IMR-90 (cell line): ENCODE measurements around the gene CEP76. TPM values are rescaled to one million over a fixed set of nuclear protein-coding genes. Genes with fewer than 3 reads are reported as not detected.

Experiments used
- ATAC-seq: fragments of 200-7000 bp; cut with Tn5 transposase; 2 replicates; pipeline ENCODE4 v1.9.1; 2020; ENCODE audit warnings: low read depth, mild to moderate bottlenecking, moderate library complexity
- BruUV-seq: library from RNA; stranded (reverse); fragments of 400-500 nt; replicated peaks from 2 replicates; lab custom pipeline; 2021; lab: Mats Ljungman, UMichigan
- CTCF ChIA-PET: fragments of 300-600 bp; formaldehyde crosslinking; extraction: SDS; loops from one replicate; lab custom pipeline; 2021; ENCODE audit warnings: antibody characterized with exemption; lab: Yijun Ruan, JAX
- POLR2A ChIA-PET: fragments of 300-600 bp; sonication (Branson Sonifier 250); formaldehyde crosslinking; loops from one replicate; lab custom pipeline; 2022; ENCODE audit warnings: antibody characterized with exemption; ENCODE audit not compliant: unreplicated experiment; lab: Charles Lee
- DNase-seq: peaks from one replicate; pipeline ENCODE4 v3.0.0; 2013
- H2AFZ ChIP-seq: replicated peaks from 2 replicates; pipeline ENCODE3; 2013; ENCODE audit warnings: low read length, mild to moderate bottlenecking; ENCODE audit not compliant: poor library complexity
- H2AK5ac ChIP-seq: 2 replicates; pipeline ENCODE4 v1.6.1; 2013; ENCODE audit warnings: low read depth, low read length, inconsistent platforms
- H2AK9ac ChIP-seq: replicated peaks from 2 replicates; pipeline ENCODE3; 2013; ENCODE audit warnings: mild to moderate bottlenecking, low read depth, low read length, moderate library complexity; ENCODE audit not compliant: poor library complexity
- H2BK120ac ChIP-seq: 2 replicates; pipeline ENCODE4 v1.6.1; 2013; ENCODE audit warnings: low read depth, low read length, inconsistent platforms
- H2BK15ac ChIP-seq: 3 replicates; pipeline ENCODE4 v1.6.1; 2013; ENCODE audit warnings: low read depth, low read length, inconsistent platforms
- H2BK20ac ChIP-seq: 2 replicates; pipeline ENCODE4 v1.6.1; 2013; ENCODE audit warnings: low read depth, mild to moderate bottlenecking, inconsistent platforms, low read length, moderate library complexity
- H2BK5ac ChIP-seq: 2 replicates; pipeline ENCODE4 v1.6.1; 2013; ENCODE audit warnings: mild to moderate bottlenecking, low read depth, low read length, inconsistent platforms; ENCODE audit not compliant: poor library complexity, severe bottlenecking
- H3K14ac ChIP-seq: replicated peaks from 2 replicates; pipeline ENCODE4 v1.6.1; 2013; ENCODE audit warnings: low read depth, low read length, inconsistent platforms
- H3K18ac ChIP-seq: 2 replicates; pipeline ENCODE4 v1.6.1; 2013; ENCODE audit warnings: low read depth, low read length, control low read depth
- H3K23ac ChIP-seq: 2 replicates; pipeline ENCODE4 v1.6.1; 2013; ENCODE audit warnings: low read depth, low read length, inconsistent platforms
- H3K27ac ChIP-seq: 2 replicates; pipeline ENCODE4 v1.5.1; 2013; ENCODE audit warnings: mild to moderate bottlenecking, control low read depth, low read length; ENCODE audit not compliant: insufficient read depth
- H3K27me3 ChIP-seq: 2 replicates; pipeline ENCODE4 v1.6.1; 2013; ENCODE audit warnings: low read length; ENCODE audit not compliant: control insufficient read depth, insufficient read depth
- H3K36me3 ChIP-seq: 2 replicates; pipeline ENCODE4 v1.6.1; 2013; ENCODE audit warnings: low read length, mixed read lengths; ENCODE audit not compliant: control insufficient read depth, insufficient read depth
- H3K4ac ChIP-seq: 2 replicates; pipeline ENCODE4 v1.6.1; 2013; ENCODE audit warnings: low read depth, low read length, inconsistent platforms
- H3K4me1 ChIP-seq: 2 replicates; pipeline ENCODE4 v1.6.1; 2013; ENCODE audit warnings: low read length, mixed read lengths; ENCODE audit not compliant: control insufficient read depth, insufficient read depth
- H3K4me2 ChIP-seq: 2 replicates; pipeline ENCODE4 v1.6.1; 2013; ENCODE audit warnings: low read depth, mild to moderate bottlenecking, control low read depth, low read length, moderate library complexity
- H3K4me3 ChIP-seq: 2 replicates; pipeline ENCODE4 v1.5.1; 2013; ENCODE audit warnings: low read depth, mild to moderate bottlenecking, control low read depth, low read length, moderate library complexity; ENCODE audit not compliant: insufficient read depth
- H3K56ac ChIP-seq: 2 replicates; pipeline ENCODE4 v1.6.1; 2013; ENCODE audit warnings: low read length, inconsistent platforms; ENCODE audit not compliant: insufficient read depth; ENCODE audit errors: extremely low read depth
- H3K79me1 ChIP-seq, 2 experiments: 2 replicates each; pipeline ENCODE4 v1.6.1; 2013; ENCODE audit warnings: low read length in 2 of 2, inconsistent platforms in 1 of 2, low read depth in 1 of 2
- H3K9ac ChIP-seq: 2 replicates; pipeline ENCODE4 v1.6.1; 2013; ENCODE audit warnings: low read depth, low read length, control low read depth
- H3K9me1 ChIP-seq: 2 replicates; pipeline ENCODE4 v1.6.1; 2013; ENCODE audit warnings: low read length, inconsistent platforms; ENCODE audit not compliant: insufficient read depth
- H3K9me3 ChIP-seq: 2 replicates; pipeline ENCODE4 v1.6.1; 2013; ENCODE audit warnings: low read length; ENCODE audit not compliant: control insufficient read depth, insufficient read depth
- H4K20me1 ChIP-seq: 2 replicates; pipeline ENCODE4 v1.6.1; 2013; ENCODE audit warnings: low read length, inconsistent platforms; ENCODE audit not compliant: insufficient read depth
- H4K5ac ChIP-seq: 2 replicates; pipeline ENCODE4 v1.6.1; 2013; ENCODE audit warnings: mild to moderate bottlenecking, low read depth, low read length, control low read depth
- H4K8ac ChIP-seq, 2 experiments: 2 replicates each; pipeline ENCODE4 v1.6.1; 2013; ENCODE audit warnings: low read depth in 2 of 2, low read length in 2 of 2, control low read depth in 1 of 2, inconsistent platforms in 1 of 2
- H4K91ac ChIP-seq: 2 replicates; pipeline ENCODE4 v1.6.1; 2013; ENCODE audit warnings: low read depth, low read length, inconsistent platforms; ENCODE audit not compliant: insufficient read depth
- BHLHE40 ChIP-seq: fragments of 150-350 bp; IDR thresholded peaks from 2 replicates; pipeline ENCODE4 v1.6.1; 2016; ENCODE audit warnings: mild to moderate bottlenecking, low read depth, low read length
- WGBS, 2 experiments: methylation state at CpG; one replicate each; pipeline versions ENCODE4 v1.1.5 to v1.1.7; 2013; ENCODE audit warnings: missing lambda C conversion rate in 2 of 2; ENCODE audit not compliant: insufficient read length in 1 of 2; ENCODE audit errors: extremely low coverage in 2 of 2; 5-methylcytosine and 5-hydroxymethylcytosine counted together
- dilution Hi-C: fragments of 300-500 bp; cut with HindIII; formaldehyde crosslinking; loops from one replicate; pipeline ENCODE4 v1.14.3; 2018; ENCODE audit warnings: low sequenced_read_pairs; ENCODE audit not compliant: unreplicated experiment
- in situ Hi-C: fragments of 300-500 bp; cut with MboI; formaldehyde crosslinking; loops from 3 replicates; pipeline ENCODE4 v1.14.3; 2019; ENCODE audit warnings: low sequenced_read_pairs, inconsistent platforms, mixed read lengths
- intact Hi-C: fragments of 100-400 bp; cut with micrococcal nuclease; formaldehyde crosslinking; loops from 2 replicates; pipeline ENCODE4 v1.10.0; 2022
- polyA plus RNA-seq, 3 experiments: library from polyadenylated mRNA; depleted of rRNA; stranded (reverse); fragments of >200 nt; gene quantifications; 2 replicates each; pipeline ENCODE4 v1.2.3, GENCODE V29; 2012; ENCODE audit warnings: low replicate concordance in 1 of 3
- total RNA-seq: library from RNA; depleted of rRNA; stranded (reverse); fragments of >200 nt; gene quantifications from 2 replicates; pipeline ENCODE4 v1.2.3, GENCODE V29; 2012

CEP76 gene
- total and polyA plus RNA-seq, 2 of the 4 experiments (the other 2 are of a cell fraction) = 5.1 to 8.1 TPM

GRCh38 chr18:12689256-12689850, 13.2 kb downstream of the CEP76 start:
- Histone ChIP-seq H4K91ac (no peak overlapping the region), H3K4me1 (0 out of 2 replicates have a peak, but pooled peaks cover 1% of the 10 kb centered on the region), H3K18ac (no peak overlapping the region), H3K79me1 (no peaks in the 10 kb centered on the region), H2BK5ac (no peak overlapping the region), H3K9me1 (no peaks in the 10 kb centered on the region), H3K14ac (no peak overlapping the region), H3K4ac (no peak overlapping the region), H3K9me3 (no peaks in the 10 kb centered on the region), H4K8ac (no peak overlapping the region), H2BK15ac (no peak overlapping the region), H3K4me3 (no peak overlapping the region), H4K5ac (no peak overlapping the region), H3K56ac (no peak overlapping the region), H2AK5ac (no peak overlapping the region), H2AK9ac (no peak overlapping the region), H3K27ac (no peak overlapping the region), H4K20me1 (no peaks in the 10 kb centered on the region), H3K36me3 (peaks cover 6% of the 10 kb centered on the region; the same call in 1 of the 2 replicates), H3K23ac (no peak overlapping the region), H2AFZ (no peak overlapping the region), H3K4me2 (no peak overlapping the region), H2BK20ac (no peak overlapping the region), H2BK120ac (no peak overlapping the region), H3K27me3 (no peaks in the 10 kb centered on the region), H3K9ac (no peak overlapping the region)
- in situ Hi-C loops = no loop called here
- no TSS peak for BruUV-seq
- POLR2A ChIA-PET = no interaction called here
- ATAC-seq = no peak
- dilution Hi-C loops = no loop called here
- intact Hi-C loops = no loop called here
- WGBS, 2 experiments = no CpG with 5 or more reads among the region's 4 CpGs
- CTCF ChIA-PET = no interaction called here
- no peak for DNase-seq
- no peak for TF ChIP-seq BHLHE40
